RWPE1 (cell line): ENCODE measurements around the gene HOXD10.

Source experiments
- CTCF ChIA-PET: fragments of 350-600 bp; sonication (Branson Sonifier 250); formaldehyde crosslinking; extraction: SDS; loops from one replicate; lab custom pipeline; 2021; lab: Yijun Ruan, JAX
- POLR2A ChIA-PET: fragments of 400-600 bp; formaldehyde crosslinking; extraction: SDS; loops from one replicate; lab custom pipeline; 2020; ENCODE audit warnings: antibody characterized with exemption; ENCODE audit not compliant: low non-redundant PET; lab: Yijun Ruan, JAX
- DNase-seq: peaks from one replicate; pipeline ENCODE4 v3.0.0; 2012; ENCODE audit warnings: low spot score
- H3K27ac ChIP-seq: fragments of 450-650 bp; 2 replicates; pipeline ENCODE4 v1.5.1; 2017
- CTCF ChIP-seq: fragments of 450-650 bp; conservative IDR thresholded peaks from 2 replicates; pipeline ENCODE4 v1.5.1; 2017; ENCODE audit warnings: low read depth, mild to moderate bottlenecking

Gene HOXD10

GRCh38 chr2:176156301-176156806, 39.8 kb downstream of the HOXD10 start:
- ChIA-PET POLR2A (no interaction called here), CTCF (interaction anchor here (2.2 kb wide), 1 partner anchor 16 kb away, joined by 7 read pairs; no protein-coding TSS in a partner anchor)
- TF ChIP-seq CTCF, result no peak
- DNase-seq, result no peak
- H3K27ac ChIP-seq, result no peak overlapping the region

DNA sequence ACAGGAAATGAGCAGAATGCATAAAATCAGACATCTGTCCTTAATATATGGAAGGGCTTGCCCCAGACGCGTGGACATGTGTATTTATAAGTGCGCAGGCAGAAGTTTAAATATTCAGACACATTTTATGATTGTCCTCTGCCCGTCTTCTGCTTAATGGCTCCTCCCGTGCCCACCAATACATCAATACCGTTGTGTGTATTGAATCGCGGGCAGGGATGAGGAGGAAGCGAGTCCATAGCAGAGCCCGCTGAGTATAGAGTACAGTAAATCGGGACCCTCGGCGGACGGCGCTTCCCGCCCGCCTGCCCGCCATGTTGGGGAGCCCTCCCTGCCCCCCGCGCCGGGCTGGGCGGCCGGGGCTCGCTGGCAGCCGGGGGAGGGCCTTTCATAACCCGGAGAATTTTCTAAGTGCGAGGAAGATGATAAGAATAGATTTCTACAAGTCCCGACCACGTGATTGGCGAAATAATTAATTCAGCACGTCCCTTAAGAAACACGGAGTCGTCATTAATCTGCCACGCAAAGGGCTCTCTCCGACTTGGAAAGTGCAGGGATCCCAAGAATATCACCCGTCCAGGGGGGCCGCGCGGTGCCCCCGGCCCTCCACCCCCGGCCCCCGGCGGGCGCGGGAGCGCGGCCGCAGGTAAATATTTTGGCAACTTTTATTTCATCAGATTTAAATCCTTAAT, 40.4 kb downstream of the HOXD10 start, which contains the start of gene HOXD3:
Gene HOXD3 (plus strand): TSS at position 501 of the 692 bp plus-strand sequence. CDS start 11,808 bp downstream, outside the sequence.
- H3K27ac ChIP-seq, result no peak within 1 kb of the TSS
- TF ChIP-seq CTCF, result no peak
- ChIA-PET POLR2A (no interaction called here), CTCF (no interaction called here)
- DNase-seq, result no peak

- no peak overlapping the region for H3K27ac ChIP-seq
- no peak for DNase-seq
- ChIA-PET CTCF (interaction anchor here (0.7 to 1.2 kb wide), 2 partner anchors 17 to 47 kb away, joined by 3 to 6 read pairs; no protein-coding TSS in a partner anchor), POLR2A (interaction anchor here (0.7 kb wide), 1 partner anchor 12 kb away, joined by 8 read pairs; no protein-coding TSS in a partner anchor)
- TF ChIP-seq CTCF, result no peak
Observed at GRCh38 chr2:176157499-176158185, 41.1 kb downstream of the HOXD10 start.

GRCh38 chr2:176158186-176158591, 41.6 kb downstream of the HOXD10 start:
- ChIA-PET POLR2A (interaction anchor here (0.7 kb wide), 1 partner anchor 11 kb away, joined by 8 read pairs; no protein-coding TSS in a partner anchor), CTCF (interaction anchor here (0.7 to 1.2 kb wide), 2 partner anchors 17 to 47 kb away, joined by 3 to 6 read pairs; no protein-coding TSS in a partner anchor)
- no peak for TF ChIP-seq CTCF
- no peak overlapping the region for H3K27ac ChIP-seq
- no peak for DNase-seq

DNA sequence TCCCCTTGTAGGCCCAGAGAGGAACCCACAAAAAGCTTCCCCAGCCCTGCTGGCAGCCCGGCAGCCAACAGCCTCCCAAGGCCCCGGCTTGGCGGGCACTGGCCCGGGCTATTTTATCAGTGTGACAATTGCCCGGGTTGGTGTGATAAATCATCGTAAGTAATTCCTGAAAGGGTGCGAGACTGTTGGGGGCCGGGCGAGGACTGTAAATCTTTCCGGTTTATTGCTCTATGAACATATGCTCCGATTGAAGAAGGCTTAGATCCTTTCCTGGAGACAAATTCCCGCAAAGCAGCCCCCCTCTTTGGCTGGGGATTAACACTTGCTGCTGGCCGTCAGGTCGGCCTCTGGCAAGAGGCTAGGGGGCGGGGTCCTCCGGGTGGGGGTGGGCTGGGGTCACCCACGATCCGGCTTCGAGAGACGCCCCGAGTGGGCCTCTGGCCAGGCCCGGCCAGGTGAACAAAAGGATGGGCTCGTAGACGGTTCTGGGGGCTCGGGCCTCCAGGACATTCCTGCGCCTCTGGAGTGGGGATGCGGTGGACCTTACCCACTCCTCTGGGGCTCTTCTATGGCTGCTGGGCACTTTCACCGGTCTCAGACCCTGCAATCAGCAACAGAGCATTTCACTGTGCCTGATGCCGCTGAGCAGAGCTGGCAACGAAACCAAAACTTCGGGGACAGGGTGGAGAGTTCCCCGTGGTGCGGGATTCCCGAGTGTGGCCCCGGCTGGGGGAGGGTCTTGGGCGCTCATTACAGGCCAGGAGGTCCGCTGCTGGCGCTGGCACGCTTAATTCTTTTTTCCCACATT, 42.5 kb downstream of the HOXD10 start:
- no peak for DNase-seq
- TF ChIP-seq CTCF, result no peak
- ChIA-PET POLR2A (no interaction called here), CTCF (interaction anchor here (1.2 kb wide), 1 partner anchor 18 kb away, joined by 3 read pairs; no protein-coding TSS in a partner anchor)
- no peak overlapping the region for H3K27ac ChIP-seq
